GM18907 (cell line): Measurements from ENCODE around the gene G2E3.
"Not testable (repeated sequence)": the region's sequence is repeated elsewhere in the genome, so short reads cannot be mapped to it uniquely, and the experiment has no call there.

ENCODE experiments used
- ATAC-seq: cut with Tn5 transposase; IDR thresholded peaks from one replicate; pipeline ENCODE4 v1.9.1; 2021; ENCODE audit warnings: mild to moderate bottlenecking, moderate library complexity; ENCODE audit not compliant: unreplicated experiment

G2E3 gene

DNA sequence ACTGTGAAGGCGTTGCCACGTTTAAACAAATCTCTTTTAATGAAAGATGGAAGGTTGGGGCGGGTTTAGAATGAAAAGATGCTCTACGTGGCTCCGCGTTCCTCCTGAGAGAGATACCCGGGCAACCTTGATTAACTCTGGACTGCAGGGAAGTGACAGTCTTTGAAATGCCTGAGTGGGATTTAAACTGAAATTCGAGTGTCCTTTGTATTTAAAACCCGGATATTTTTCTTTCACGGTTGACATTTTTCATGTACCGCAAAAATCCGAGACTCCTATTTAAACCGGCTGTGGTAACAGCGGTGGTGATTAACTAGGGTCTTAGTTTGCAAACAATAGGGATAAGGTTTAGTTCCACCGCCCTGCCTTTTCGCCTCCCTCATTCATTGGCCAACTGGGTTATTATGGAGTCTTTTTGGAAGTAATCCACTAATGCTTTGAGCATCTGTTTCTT, 707 bp downstream of the G2E3 start:
- peak; percentile 30 for ATAC-seq

DNA sequence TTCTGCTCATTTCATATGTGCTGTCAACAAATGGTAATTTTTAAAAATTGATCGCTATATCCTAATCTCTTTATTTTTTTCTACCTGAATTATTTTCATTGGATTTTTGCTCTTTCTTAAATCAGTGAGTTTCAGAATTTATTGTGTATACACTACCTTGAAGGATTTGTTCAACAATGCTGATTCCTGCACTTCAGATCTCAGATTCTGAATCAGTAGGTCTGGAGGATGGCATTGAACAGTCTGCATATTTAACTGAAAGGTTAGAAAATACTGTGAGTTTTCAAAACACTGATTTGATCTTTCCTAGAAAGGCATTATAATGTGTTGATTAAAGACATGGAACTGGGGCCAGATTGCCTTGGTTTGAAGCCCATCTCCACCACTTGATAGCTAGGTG, 1.6 kb downstream of the G2E3 start:
- ATAC-seq, result no peak

DNA sequence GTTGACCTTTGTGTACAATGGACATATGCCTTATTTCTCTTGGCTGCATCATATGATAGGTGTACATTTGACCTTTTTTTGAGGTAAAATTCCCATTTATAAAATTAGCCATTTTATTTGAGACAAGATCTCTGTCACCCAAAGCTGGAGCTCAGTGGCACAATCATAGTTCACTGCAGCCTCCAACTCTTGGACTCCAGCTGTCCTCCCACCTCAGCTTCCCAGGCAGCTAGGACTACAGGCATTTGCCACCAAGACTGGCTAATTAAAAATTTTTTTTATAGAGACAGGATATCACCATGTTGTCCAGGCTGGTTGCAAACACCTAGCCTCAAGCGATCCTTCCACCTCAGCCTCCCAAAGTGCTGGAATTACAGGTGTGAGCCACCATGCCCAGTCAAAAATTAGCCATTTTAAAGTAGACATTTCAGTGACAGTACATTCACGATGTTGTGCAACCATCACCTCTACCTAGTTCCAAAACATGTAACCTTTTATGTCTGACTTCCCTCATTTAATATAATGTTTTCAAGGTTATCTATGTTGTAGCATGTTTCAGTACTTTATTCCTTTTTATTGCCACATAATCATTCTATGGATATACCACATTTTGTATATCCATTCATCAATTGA, 5.4 kb downstream of the G2E3 start:
- ATAC-seq, result no peak

DNA sequence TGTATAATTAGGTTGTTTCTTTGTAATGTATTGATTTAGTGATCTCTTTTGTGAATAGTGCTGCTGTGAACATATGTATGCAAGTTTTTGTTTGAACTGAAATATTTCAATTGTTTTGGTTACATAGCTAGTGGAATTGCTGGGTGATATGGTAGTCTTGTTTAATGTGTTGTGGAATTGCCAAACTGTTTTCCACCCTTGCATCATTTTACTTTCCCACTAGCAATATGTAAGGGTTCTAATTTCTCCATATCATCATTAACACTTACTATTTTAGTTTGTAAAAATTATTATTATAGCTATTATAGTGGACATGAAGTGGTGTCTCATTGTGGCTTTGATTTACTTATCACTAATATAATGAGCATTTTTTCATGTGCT, 5.9 kb downstream of the G2E3 start:
- no peak for ATAC-seq

DNA sequence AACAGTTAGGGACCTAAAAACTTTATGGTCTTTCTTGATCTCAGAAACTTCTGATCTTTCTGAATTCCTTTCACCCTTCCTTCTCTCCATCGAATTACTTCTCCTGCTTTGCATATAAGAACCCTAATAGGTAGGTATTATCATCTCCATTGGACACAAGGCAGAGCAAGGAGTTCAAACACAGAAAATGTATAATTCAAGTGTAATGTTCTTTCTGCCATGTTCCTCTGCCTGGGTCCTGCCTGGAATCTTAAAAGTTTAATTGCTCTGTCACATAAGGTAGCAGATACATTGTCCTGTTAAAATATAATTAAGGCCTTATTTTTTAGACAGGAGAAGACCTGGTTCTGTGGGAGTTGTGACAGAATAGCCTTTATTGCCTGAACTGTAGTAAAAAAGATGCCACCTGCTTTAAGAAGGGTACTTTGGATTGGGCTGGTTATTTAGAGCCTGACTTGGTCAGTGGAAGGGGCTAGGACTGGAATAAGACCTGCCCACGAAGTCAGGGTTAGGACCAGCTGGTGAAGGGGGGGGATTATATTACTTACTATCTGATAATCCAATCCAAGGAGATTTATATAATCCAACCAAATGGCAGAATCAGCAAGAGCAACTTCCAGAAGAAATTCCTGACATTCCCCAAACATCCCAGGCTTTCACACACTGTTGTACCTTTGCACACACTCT, 10.4 kb downstream of the G2E3 start:
- no peak for ATAC-seq

DNA sequence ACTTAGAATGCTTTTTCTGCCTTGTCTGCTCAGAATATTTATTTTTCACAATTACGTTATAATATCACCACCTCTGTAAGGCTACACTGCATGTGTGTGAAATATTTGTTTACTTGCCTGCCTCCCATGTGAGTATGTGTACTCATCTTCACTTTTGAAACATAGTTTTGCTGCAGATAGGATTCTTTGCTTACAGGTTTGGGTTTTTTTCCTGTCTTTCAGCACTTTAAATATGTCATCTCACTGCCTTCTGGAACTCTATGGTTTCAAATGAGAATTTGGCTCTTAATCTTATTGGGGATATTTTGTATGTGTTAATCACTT, 10.9 kb downstream of the G2E3 start:
- no peak for ATAC-seq

DNA sequence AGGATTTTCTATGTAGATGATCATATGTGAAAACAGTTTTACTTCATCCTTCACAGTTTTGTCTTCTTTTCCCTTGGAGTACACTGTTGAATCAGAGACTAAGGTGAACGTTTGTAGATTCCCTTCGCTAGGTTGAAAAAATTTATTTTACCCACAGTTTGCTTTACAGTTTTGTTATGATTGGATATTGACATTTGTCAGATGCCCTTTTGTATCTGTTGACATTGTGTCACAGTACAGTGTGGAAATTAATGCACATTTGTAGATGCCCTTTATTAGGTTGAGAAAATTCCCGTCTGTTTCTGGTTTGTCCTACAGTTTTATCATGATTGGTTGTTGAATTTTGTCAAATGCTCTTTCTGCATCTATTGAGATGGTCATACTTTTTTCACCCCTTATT, 13.3 kb downstream of the G2E3 start:
- no peak for ATAC-seq

DNA sequence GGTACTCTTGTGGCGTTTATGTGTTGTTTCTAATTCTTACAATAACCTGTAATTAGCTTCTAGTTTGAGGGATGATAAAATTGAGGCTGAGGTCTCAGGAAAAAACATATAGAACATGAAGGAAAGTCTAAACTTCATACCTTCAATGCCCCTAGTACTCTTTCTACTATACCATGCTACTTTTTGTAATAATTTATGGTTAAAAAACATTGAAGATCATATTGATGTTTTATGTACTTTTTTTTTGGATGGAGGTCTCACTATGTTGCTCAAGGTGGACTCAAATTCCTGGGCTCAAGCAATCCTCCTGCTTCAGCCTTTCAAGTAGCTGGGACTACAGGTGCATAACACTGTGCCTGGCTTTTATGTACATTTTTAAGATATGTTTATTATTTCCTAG, 13.8 kb downstream of the G2E3 start:
- no peak for ATAC-seq

DNA sequence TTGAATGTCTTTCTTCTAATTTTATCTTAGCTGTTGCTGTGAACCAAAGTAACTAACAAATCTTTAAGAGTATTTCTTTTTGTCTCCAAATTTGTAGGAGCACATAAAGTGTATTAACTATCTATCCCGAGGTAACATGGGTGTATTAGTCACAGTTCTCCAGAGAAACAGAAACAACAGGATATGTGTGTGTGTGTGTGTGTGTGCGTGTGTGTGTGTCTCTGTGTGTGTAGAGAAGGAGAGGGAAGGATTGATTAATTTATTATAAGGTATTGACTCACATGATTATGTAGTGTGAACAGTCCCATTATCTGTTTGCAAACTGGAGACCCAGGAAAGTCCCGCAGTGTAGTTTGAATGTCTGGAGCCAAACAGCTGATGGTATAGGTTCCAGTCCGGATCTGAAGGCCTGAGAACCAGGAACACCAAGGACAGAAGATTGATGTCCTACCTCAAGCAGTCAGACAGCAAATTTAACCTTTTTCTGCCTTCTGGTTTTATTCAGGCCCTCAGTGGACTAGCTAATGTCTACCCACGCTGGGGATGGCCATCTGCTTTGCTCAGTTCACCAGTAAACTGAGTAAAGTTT, 14.4 kb downstream of the G2E3 start:
- no peak for ATAC-seq

DNA sequence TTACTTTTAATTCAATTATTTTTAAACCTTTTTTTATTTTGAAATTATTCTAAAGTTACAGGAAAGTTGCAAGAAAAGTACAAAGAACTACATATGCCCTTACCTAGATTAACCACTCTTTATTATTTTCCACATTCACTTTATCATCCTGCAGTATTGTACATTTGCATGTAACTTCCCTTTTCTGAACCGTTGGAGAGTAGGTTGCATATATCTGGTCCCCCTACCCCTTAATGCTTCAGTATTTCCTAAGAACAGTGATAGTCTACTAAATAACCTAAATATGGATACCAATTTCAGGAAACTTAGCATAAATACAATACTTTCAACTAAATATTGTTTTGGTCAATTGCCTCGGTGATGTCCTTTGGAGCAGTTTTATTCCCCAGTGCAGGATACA, 15.0 kb downstream of the G2E3 start:
- no peak for ATAC-seq

DNA sequence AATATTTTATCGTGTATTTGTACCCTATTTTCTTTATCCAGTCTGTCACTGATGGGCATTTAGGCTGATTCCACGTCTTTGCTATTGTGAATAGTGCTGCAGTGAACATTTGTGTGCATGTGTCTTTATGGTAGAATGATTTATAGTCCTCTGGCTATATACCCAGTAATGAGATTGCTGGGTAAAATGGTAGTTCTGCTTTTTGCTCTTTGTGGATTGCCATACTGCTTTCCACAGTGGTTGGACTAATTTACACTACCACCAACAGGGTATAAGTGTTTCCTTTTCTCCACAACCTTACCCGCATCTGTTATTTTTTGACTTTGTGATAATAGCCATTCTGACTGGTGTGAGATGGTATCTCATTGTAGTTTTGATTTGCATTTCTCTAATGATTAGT, 15.8 kb downstream of the G2E3 start:
- ATAC-seq, result not testable (repeated sequence)

DNA sequence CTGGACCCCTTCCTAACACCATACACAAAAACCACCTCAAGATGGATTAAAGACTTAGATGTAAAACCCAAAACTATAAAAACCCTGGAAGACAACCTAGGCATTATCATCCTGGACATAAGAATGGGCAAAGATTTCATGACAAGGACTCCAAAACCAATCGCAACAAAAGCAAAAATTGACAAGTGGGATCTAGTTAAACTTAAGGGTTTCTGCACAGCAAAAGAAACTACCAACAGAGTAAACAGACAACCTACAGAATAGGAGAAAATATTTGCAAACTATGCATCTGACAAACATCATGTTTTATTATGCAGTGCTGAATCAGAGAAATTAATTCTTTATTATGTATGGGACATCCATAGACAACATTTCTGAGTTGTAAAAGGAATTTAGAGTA, 17.4 kb downstream of the G2E3 start:
- ATAC-seq, result not testable (repeated sequence)

DNA sequence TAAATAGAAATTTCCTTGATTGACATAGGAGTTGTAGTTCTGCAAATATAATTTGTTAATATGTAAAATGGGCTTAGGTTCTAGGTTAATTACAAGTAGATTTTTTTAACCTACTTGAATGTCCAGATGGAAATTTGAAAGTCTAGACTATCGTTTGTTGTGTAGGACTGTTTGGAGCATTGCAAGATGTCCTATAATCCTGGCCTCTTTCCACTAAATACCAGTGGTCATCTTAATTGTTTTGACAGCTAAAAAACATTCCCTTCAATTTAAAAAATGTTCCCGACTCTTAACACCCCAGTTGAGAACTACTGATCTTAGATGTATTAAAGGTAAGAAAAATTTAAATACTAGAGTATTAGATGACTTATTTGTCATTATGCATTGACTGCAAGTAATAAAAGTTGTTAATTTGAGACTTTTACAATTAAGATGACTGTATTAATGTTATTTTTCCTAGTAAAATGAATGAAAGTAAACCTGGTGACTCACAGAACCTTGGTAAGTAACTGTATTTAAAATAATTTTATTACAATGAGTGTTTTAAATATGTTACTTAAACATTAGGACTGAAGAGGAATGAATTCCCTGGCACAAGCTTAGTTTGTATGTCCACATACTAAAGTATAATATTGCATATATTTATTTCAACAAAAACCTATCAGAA, 21.8 kb downstream of the G2E3 start:
- ATAC-seq, result no peak

DNA sequence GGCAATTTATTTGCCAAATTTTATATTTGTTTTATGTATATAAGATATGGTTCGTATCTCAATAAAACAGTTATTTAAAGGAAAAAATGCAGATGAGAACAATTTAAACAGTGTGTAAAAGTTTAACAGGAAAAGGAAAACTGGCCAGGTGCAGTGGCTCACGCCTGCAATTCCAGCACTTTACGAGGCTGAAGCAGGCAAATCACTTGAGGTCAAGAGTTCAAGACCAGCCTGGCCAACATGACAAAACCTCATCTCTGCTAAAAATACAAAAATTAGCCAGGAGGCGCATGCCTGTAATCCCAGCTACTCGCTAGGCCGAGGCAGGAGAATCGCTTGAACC, 22.3 kb downstream of the G2E3 start:
- no peak for ATAC-seq

DNA sequence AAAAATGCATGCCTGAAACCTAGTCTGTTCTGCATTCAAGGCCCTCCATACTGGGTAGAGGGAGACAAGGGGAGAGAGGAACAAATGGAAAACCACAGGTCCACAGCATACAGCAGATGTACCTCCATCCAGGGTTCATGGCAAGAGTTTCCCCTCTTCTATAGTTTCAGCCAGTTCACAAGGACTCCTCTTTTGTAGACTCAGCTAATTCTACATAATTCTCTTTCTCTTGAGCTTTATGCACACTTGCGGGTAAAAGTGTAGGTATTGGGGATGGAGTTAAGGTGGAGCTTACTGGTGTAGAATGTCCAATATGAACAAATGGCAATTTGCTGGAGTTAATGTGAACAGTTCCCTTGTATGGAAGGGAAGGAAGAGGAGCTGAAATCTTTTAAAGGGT, 23.4 kb downstream of the G2E3 start:
- ATAC-seq, result no peak

DNA sequence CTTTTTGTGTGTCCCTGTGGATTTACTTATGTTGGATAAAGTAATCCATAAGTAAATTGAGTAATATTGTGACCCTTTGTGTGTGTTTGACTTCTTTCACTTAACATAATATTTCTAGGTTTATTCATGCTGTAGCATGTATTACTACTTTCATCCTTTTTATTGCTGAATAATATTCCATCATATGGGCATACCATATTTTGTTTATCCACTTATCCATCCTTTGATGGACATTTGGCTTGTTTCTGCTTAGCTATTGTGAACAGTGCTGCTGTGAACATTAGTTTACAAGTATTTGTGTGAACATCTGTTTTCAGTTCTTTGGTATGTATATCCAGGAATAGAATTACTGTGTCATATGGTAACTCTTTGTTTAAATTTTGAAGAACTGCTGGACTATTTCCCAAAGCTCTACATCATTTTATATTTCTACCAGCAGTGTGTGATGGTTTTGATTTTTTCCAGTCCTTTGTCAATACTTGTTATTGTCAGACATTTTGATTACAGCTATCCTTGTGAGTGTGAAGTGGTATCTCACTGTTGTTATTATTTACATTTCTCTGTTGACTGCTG, 25.2 kb downstream of the G2E3 start:
- ATAC-seq, result no peak

DNA sequence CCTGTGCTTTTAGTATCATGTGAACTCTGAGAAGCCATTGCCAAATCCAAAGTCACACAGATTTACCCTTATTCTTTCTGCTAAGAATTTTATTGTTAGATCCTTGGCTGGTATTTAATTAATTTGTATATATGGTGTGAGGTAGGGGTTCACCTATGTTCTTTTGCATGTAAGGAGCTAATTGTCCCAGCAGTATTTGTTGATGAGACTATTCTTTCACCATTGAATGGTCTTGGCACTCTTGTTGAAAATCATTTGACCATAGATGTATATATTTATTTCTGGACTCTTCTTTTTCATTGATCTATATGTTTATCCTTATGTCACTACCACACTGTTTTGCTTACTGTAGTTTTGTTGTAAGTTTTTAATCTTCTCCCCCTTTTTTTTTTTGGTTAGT, 26.2 kb downstream of the G2E3 start:
- no peak for ATAC-seq

DNA sequence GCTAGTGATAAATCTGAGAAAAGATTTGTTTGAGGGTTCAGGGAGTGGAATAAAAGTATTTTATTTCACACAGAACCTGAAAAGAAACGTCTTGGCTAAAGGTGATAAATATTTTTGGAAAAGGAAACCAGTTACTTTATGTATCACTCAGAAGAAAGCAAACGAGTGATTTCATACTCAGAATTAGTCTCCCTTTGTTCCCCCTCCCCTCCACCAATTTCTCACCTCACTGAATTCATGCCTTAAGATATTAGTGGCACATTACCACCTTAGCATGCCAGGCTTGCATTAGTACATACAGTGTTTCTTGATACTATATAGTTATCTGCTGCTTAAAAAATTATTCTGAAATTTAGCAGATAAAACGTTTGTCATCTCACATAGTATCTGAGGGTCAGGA, 28.2 kb downstream of the G2E3 start:
- no peak for ATAC-seq

DNA sequence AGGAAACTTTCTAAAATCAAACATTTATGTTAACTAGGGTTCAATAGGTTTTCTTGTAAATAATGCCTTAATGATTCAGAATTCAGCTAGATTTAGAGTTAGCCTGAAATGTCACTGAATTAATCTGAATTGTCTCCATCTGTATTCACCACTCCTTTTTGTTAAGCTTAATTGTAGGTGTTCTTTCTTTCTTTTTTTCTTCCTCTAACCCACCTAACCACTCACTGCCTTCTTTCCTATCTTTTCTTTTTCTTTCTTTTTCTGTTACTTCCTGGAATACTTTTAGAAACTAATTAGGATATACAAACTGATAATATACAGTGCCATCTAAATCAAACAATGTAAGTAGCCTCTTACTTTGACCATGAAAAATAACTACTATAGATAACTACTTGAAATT, 29.9 kb downstream of the G2E3 start:
- ATAC-seq, result no peak

DNA sequence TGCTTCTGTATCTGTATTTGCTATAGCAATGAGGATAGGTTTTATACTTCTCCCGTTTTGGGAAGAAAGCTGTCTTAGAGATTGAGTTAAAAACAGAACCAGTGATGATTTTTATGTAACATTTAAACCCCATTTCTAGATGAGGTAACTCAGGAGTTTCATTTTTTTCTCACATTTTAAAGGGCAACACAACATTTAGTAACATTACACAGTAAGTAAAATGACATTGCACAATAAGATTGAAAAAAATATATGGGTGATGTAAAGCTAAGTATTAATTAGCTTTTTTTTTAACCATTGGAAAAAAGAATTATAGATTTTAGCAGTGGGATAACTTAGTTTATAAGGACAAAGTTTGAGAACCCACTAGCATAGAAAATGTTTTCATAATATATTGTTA, 38.0 kb downstream of the G2E3 start:
- no peak for ATAC-seq

DNA sequence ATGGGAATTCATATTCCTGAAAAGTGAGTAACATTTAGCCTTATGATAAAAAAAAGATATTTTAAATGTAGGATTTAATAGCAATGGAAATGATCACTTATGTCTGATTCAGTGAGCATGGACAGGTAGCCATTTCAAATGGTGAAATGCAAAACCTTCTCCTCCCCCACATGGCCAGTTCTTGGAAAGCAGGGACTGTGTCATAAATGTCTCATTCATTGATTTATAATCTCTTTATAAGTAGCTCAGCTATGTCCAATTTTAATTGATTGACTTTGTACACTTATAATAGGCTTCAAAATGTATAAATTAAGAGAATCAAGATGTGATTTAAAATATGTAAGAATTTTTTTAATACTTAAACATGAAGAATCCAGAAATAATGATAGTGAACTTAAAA, 38.5 kb downstream of the G2E3 start:
- no peak for ATAC-seq
